RKO (cell line): ENCODE measurements around the gene DUSP22.

ENCODE experiments used
- DNase-seq: peaks from one replicate; pipeline ENCODE4 v3.0.0-alpha.2; 2016; ENCODE audit warnings: low spot score

Gene DUSP22

DNA sequence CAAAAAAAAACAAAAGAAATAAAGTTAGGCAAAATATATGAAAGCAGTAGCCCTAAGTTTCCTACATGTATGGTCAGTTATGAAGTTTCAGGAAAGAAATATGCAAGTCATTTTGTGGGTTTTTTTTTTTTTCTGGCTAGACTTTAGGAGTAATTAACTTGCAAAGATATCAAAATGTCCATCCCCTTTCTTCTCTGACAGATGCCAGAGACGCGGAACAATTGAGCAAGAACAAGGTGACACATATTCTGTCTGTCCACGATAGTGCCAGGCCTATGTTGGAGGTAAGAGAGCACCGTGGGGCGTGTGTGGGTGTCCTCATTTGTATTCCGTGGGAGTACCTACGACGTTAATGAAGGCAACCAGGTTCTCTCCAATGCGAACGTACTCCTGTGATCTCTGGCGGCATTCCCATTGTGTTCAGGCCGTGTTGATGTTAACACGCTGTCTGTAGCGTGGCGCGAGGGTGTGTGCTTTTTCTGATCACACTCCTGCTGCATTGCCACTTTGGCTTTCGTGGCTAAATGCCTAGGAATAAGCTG lies 19.5 kb downstream of the DUSP22 start:
- no peak for DNase-seq

DNA sequence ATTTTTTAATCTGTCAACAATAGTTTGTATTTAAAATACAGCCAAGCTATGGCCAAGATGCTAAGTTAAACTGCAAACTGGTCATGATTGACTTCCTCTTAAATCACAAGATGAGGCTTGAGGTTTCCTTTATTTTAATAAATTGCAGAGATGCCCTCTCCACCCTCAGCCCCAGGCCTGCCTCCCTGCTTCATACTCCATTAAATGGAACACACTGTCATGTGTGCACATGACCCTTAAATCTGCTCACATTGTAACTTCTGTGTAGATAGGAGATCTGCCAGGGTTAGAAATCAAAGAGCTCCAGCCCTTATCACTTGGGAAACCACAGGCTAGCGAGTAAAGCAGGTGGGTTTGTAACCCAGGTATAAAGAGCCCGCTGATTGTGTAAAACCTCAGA lies 20.8 kb downstream of the DUSP22 start:
- no peak for DNase-seq

DNA sequence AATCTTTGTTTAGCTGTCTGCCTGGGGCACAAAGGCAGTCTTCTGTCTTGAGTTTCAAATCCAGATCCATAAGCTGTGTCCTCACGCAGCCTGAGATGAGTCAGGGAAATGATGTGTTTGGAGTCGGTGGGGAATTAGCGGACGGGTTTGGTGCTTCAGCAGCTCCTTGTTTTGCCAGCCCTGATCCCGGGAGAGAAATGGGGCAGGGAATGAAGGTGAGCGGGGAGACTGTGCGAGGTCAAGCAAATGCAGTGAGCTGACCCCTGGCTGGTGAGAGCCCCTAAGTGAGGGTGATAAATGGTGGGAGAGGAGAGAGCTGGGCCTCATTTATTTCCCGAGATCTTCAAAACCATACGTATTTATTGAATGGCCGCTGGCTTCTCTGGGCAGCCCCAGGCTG lies 21.6 kb downstream of the DUSP22 start:
- DNase-seq = no peak

DNA sequence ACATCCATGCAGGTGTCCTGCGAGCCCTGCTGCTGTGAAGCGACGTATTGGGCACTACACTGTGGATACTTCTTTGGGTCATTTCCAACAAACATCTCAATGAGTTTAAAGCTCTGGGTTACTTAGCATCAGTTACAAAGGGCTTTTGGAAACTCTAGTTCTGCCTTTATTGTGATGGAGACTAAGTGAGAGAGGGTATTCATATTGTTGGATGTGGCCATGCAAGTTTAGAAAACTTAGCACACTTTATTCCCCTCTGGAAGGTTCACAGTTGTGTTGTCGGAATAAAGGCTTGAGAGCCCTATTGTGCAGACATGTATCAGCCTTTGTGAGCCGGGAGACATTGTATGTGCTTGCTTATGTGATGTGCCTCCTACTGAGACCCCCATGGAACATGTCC lies 22.1 kb downstream of the DUSP22 start:
- no peak for DNase-seq

DNA sequence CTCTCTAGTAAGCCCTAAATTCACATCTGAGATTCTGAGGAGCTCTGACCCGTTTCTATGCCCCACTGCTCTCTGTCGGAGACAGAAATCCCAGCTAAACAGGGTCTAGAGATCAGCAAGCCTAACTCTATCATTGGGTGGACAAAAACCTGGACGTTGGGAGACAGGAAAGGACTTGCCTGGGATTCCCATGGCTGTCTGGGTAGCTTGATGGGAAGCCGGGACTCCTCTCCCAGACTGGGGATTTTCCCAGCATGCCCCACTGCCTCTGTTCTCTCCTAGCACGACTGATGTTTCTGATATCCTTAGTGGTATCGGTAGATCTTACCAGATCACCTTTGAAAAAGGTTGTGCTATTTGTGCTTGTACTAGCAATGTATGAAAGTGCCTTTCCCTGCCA lies 22.9 kb downstream of the DUSP22 start:
- DNase-seq = no peak

DNA sequence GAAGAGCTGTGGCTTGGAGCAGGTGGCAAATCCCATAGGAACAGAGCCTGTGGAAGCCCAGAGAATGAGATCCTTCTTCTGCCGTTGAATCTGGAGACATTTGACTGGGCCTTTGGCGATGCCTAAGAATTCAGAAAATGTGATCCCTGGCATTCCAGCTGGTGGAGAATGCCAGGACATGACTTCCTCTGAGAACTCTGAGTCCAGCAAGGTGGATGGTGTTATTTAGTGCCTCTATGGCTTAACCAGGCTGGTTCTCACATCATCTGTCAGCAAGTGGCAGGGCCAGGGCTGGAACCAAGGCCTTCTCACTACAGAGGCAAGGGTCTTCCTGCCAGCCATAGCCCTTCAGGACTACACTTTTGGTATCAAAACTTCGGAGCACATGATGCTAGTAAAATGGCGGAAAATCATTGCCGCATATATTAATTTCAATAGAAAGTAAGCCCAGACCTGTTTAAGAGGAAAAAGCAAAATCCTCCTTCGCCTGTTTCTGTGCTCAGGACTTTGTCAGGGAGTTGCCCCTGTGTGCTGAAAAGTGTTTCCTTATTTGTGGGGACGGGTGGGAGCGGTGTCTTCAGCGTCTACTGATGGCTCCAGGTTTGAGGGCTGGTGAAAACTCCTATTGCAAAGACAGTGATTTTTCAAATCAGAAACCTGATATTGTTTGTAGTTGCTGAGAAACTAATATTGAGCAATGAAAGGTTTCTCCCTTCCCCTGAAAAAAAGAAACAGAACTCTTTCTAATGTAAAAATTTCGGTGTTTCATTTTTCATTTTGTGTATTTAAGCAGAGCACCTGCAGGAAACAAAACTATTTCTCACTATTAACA lies 23.9 kb downstream of the DUSP22 start:
- no peak for DNase-seq

DNA sequence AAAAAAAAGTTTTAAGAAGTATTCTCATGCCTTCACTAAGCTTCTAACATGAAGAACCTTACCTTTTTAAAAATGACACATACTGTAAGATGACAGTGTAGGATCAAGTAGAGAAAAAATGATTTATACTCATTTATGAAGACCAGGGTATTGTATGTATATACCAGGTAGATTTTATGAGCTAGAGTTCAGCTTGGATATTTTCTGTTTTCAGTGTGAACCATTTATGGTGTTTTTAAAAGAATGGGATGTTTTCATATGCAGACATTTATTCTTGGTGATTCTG lies 24.4 kb downstream of the DUSP22 start:
- no peak for DNase-seq

DNA sequence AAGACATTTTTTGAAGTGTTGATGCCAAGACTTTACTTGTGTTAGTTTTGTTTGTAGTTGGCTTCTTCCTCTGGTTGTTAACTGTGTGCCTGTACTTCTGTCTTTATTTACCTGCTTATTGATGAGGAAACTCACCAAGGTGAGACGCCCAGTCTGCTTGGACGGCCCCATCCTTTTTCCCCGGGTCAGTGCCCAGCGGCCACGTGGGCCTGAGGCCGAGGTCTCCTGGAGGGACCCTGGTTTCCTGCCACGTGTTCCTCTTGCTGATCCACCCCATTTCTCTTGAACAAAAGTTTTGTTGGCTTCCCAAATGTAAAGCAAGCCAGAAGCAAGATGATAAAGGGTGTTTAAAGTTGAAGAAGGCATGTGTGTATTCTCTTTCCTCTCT lies 24.8 kb downstream of the DUSP22 start:
- no peak for DNase-seq

DNA sequence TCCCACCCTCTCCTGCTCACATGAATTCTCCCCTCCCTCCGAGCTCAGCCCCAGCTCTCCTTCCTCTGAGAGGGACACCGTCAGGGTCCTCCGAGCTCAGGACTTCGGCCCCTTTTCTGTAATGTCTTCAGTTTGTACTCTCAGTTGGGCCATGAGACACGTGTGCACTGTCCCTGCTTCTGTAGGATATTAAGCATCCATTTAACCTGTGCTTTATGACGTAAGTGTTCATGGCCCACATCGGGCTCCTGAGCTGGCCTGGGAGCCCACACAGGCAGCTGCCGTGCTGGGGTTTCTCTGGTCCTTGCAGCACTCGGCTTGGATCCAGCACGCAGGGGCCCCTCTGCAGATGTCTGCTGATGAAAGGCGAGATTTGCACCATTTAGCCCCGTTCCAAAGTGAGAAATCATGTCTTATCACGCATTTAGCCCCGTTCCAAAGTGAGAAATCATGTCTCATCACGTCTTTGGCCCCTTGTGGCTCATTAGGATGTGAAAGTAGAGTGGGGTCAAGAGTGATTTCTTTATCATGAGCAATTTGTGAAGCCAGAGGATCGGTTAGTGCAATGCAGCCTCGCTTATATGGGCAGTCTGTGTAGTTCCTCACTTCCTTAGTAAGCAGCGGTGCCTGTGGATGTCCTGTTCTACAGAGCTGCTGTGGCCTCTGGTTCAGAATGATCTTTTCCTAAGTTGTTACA lies 25.3 kb downstream of the DUSP22 start:
- DNase-seq = no peak

DNA sequence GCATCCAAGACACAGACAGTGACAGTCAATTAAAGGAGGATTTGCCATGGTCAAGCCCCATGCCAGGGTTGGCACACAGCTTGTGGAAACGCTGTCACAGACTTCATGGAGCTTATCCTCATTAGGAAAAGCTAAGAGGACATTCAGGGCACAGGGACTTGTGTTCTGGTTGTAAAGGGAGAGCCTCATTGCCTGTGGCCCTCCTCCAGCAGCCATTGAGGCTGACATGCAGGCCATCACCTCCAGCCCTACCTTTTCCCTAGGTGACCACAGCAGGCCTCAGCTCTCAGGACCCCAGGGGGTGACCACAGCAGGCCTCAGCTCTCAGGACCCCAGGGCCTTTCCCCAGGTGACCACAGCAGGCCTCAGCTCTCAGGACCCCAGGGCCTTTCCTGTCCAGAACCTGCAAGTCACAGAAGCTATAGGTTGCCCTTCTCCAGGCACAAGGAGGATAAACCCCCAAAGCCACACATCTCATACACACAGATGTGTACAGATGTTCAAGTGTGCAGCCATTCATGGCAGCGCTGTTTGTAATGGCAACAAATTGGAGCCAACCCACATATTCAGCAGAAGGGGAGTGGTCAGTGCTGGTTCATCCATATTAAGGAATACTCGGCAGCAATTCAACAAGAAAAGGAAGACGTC lies 26.1 kb downstream of the DUSP22 start:
- DNase-seq = no peak

DNA sequence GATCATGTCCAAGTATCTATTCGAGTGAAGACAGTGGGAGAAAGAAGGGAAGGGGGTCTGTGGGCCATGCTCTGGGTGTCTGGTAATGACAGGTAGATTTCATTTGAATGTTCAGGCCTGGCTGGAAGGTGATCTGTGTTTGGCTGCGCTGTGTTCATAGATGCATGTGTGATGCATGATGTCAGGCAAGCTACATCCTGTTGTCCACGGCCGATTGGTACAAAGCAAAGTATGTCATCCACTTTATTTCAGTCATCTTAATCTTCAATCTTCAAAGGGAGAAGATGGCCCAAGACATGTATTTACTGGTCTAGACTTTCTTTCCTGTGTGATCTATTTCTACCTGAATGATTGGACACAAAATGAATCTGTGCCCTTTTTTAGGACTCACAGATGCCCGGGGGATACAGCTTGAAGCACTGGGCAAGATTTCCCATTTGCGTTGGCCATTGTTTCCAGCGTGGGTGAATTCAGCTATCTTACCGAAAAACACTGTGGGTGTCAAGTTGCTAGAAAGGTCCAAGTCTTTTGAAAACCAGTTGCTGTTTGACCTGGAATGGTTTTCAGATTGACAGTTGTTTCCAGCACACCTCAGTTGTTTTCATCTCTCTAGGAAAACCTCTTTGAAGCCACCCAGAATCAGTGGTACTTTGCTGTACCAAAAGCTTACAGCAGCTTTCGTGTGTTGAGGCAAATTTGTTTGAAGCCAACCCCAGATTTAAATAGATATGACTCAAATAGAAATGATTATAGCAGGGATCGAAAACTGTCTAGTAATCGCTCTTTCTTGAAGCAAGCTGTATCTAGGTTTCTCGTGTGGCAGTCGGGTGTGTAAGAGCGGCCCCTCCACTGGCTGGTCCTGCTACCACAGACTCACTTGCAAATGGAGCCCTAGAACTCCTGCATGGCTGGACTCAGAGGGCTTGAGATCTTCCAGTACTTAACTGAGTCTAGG lies 27.2 kb downstream of the DUSP22 start:
- DNase-seq = no peak

DNA sequence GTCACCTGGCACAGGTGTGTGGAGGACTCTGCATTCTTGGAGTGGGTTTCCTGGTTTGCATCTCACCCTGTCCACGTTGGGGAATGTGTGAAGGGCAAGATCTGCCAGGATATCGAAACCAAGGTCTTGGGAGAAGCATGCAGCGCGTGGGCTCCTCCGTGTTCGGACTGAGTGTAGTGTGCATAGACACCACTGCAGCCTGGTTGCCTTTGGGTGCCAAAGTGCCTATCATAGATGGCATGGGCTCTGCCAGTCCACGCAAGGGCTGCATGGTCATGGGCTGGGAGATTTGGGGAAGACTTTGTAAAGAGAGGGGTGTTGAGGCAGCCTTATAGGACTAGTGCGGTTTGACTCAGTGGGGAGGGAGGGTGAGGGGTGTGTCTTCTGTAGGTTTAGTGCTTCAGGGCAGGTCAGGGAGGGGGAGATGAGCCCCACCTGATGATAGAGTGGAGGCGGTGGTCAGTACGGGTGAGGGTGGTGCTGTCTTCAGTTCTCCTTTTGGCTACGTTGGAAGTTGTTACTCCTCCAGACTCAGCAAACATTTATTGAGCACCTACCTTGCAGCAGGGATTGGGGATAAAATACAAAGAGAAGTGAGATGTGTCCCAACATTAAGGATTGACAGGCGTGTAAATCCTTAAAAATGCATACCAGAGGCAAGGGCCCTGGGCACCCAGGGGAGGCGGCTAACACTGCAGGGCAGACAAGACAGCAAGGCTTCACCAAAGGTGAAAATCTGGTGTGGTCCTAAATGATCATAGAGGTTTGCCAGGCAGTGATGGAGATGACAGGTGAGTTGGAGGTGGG lies 28.3 kb downstream of the DUSP22 start:
- DNase-seq = no peak

DNA sequence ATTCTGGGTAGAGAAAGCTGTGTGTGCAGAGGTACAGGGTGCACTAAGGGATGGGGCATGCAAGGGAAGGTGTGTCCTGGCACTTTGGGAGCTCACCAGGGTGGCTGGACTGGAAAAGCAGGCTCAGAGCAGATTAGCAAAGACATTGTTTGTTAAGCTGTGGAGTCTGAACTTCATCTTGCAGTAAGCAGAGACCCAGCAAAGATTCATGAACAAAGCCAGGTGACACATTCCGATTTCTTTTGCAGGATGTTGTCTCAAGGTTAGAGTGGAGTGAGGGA lies 28.8 kb downstream of the DUSP22 start:
- DNase-seq = no peak

DNA sequence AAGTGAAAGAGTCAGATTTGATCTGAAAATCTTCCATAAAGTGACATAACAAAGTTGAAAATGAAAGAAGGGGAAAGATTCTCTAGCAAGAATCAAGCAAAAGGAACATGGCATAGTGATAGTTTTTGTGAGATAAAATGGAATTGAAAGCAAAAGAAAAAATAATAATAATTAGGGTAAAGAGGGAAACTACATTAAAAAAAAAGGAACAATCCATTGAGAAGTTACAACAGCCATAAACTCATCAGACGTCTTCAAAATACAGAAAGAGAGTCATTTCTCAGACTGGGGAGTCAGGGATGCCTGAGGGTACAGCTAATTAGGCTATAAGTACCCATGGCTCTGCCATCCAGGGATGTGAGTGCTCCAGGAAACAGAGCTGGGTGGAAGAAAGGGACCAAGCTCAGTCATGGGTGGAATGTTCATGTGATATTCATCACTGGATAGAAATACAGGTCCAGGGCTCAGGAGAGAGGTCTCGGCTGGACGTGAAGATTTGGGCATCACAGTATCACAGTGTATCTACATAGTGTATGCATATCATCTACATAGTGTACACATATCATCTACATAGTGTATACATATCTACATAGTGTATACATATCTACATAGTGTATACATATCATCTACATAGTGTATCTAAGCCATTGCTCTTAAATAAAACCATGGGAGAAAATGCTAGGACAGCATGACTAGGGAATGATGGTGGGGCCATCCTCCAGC lies 29.4 kb downstream of the DUSP22 start:
- DNase-seq = no peak

DNA sequence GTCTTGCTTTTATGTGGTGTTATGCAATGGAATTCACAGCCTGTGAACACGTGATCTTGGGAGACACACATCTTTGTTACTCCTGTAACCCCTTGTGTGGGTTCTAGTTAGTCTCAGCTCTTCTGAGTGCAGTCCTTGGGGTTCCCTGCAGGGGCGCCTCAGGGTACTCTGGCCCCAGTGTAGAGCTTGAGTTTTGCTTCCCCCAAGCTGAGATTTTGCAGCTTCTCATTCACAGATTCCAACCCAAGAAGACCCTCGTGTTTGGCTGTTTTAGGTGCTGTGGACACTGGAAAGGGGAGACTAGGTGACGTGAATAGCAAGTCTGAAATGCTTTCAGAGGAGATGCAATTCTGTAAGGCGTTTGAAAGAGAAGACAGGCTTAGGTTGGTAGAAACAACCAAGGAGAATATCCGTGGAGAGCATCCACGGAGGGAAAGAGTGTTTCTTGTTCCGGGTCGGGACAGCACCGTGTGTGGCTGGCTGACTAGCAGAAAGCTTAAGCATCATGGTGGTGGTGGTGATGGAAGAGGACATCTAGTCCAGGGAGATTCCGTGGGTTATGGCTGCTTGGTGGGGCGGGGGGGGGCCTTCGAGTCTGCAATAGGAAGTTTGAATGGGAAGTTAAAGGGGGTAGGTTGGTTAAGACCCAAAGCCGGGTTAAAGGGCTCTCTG lies 30.1 kb downstream of the DUSP22 start:
- DNase-seq = no peak

DNA sequence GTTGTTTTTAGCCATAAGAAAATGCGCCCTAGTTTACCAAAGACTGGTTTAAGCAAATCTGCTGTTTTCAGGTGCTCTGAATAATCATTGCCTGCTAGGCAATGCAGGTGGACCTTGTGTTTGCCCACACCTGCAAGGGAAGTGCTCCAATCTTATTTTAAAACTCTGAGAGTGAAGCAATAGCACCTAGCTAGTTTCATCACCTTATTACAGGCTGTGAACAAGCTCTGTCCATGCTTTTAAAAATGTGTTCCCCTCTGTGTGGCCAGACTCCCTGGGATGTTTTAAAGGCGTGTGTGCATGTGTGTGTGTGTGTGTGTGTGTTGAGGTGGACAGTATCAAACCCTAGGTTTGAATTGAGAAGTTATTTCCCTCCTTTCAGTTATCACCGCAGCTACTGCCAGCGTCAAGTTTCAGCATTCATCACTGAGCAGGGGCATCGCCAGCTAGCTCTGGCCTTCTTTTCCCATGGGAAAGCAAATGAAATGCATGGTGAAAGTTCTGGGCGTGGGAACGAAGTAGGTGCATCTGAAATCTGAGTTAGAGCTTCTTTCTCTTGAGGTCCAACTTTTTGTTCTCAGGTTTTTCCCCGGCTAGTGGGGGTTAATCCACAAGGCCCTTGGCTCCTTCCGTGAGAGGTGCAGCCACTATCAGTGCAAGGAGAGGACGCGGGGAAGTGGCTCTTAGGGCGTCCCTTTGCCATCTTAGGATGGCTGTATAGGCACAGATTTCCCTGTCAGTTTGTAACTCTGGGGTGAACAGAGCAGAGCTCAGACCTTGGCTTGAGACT lies 30.8 kb downstream of the DUSP22 start:
- no peak for DNase-seq

DNA sequence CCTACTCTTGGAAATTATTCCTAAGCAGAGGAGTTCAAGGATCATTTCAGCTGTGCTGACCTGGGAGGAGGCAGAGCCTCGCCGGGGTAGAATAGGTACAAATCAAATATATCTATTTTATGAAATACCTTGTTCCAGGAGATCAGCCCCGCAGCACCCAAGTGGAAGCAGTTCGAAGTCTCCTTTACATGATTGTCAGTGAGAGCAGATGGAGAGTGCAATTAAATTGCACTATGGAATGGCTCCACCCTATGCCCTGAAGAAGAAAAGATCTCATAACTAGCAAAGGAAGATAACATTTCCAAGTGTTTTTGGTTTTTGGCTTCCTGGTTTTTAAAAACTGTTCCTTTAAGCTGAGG lies 31.4 kb downstream of the DUSP22 start:
- no peak for DNase-seq

DNA sequence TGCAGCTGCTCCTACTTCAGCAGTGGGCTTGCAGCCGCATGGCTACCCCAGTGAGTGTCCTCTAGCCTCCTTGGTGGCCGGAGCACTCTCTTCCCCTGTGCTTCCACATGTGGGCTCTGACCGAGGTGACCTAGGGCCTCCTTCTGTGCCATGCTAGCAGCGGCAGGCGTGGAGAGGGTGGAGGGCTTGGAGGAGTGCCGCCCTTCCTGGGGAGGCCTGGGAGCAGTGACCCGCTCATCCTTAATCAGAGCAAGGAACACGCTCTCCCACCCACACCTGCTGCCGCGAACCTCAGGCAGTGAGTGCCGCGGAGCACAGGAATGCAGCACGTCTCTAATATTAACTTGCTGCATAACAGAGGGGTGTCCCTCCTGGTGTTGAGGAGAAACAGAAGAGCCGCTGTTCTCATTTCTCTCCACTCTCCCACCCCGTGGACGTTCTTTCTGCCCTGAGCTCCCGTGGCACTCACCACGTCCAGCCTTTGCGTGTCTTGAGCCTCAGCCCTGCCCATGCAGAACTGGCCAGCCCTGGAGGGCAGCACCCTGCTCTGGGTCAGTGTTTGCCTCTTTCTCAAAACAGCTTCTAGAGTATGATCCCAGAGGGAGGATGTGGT lies 31.9 kb downstream of the DUSP22 start:
- DNase-seq = no peak

DNA sequence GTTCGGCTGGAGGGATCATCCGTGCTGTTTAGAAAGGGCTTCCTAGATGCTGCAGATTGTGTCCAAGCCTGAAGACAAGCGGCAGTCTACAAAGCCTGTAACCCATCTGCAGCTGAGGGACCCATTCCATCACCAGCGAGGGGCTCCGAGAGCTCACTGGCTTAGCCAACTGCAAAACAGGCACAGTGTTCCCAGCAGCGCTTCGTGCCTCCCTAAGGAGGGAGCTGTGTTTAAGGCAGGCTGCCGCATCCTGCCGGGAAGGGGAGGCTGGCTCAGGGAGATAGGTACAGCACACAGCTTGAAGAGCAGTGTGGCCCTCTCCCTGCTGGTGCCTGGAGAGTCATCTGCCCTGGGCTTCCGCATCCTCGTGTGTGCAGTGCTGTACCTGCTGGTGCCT lies 32.4 kb downstream of the DUSP22 start:
- no peak for DNase-seq
